K562 (cell line): ENCODE measurements around the gene IRF8. TPM values are rescaled to one million over a fixed set of nuclear protein-coding genes. Genes with fewer than 3 reads are reported as not detected.
A peak's percentile ranks its signal among the peaks of the same experiment; 100 is the strongest.

Source experiments
- ATAC-seq: fragments of 200-7000 bp; cut with Tn5 transposase; 3 replicates; pipeline ENCODE4 v1.9.1; 2020; ENCODE audit warnings: moderate library complexity
- BruUV-seq: library from RNA; stranded (reverse); fragments of 400-500 nt; replicated peaks from 2 replicates; lab custom pipeline; 2021; lab: Mats Ljungman, UMichigan
- CTCF ChIA-PET: fragments of 300-600 bp; formaldehyde crosslinking; extraction: SDS; loops from one replicate; lab custom pipeline; 2021; ENCODE audit warnings: low intra/inter-chr PET ratio; lab: Yijun Ruan, JAX
- POLR2A ChIA-PET: fragments of 300-600, 350-650 bp; sonication (Branson Sonifier 250); formaldehyde crosslinking; extraction: SDS; loops from one replicate; lab custom pipeline; 2021; ENCODE audit warnings: antibody characterized with exemption, inconsistent platforms; lab: Yijun Ruan, JAX
- DNase-seq, 4 experiments: peaks; one replicate each; pipeline versions ENCODE4 v3.0.0 to v3.0.0-alpha.2; 2011 to 2018; ENCODE audit warnings: low spot score in 3 of 4, mixed read lengths in 3 of 4; ENCODE audit errors: extremely low read depth in 1 of 4
- FAIRE-seq: peaks from 2 replicates; lab custom pipeline; 2011; peaks lifted over from hg19 to GRCh38; lab: Jason Lieb, UNC
- H2AFZ ChIP-seq: 2 replicates; pipeline ENCODE4 v1.6.0; 2011; ENCODE audit warnings: low read depth, low read length, control low read depth, inconsistent platforms
- H3K27ac ChIP-seq: fragments of 200-600 bp; 3 replicates; pipeline ENCODE4 v1.8.0; 2011; ENCODE audit warnings: low read depth, mild to moderate bottlenecking, control low read depth, inconsistent platforms, low read length, moderate library complexity, mixed read lengths; ENCODE audit errors: extremely low read depth
- H3K27me3 ChIP-seq, 2 experiments: fragments of 300-600 bp in 1 of 2; 2 replicates in 1 of 2; 3 replicates in 1 of 2; pipeline versions ENCODE4 v1.6.0 to v1.8.0; 2011; ENCODE audit warnings: inconsistent platforms in 2 of 2, low read length in 2 of 2, mild to moderate bottlenecking in 1 of 2, mixed read lengths in 1 of 2, moderate library complexity in 1 of 2; ENCODE audit not compliant: control insufficient read depth in 2 of 2, insufficient read depth in 2 of 2
- H3K36me3 ChIP-seq: fragments of 300-600 bp; 3 replicates; pipeline ENCODE4 v1.8.0; 2011; ENCODE audit warnings: mild to moderate bottlenecking, low read length, inconsistent platforms; ENCODE audit not compliant: control insufficient read depth, insufficient read depth
- H3K4me1 ChIP-seq, 2 experiments: fragments of 200-600 bp in 1 of 2; replicated peaks in 1 of 2; 2 replicates in 1 of 2; 3 replicates in 1 of 2; pipeline versions ENCODE4 v1.5.1 to v1.8.0; 2011; ENCODE audit warnings: inconsistent platforms in 2 of 2, low read length in 2 of 2, mild to moderate bottlenecking in 1 of 2, mixed read lengths in 1 of 2, moderate library complexity in 1 of 2; ENCODE audit not compliant: control insufficient read depth in 2 of 2, insufficient read depth in 2 of 2
- H3K4me2 ChIP-seq: 2 replicates; pipeline ENCODE4 v1.6.1; 2011; ENCODE audit warnings: low read length, control low read depth, inconsistent platforms, mixed read lengths; ENCODE audit not compliant: insufficient read depth
- H3K4me3 ChIP-seq: fragments of 200-600 bp; sonication (generic), shearing (Covaris generic); 2 replicates; pipeline ENCODE4 v1.5.1; 2016; ENCODE audit warnings: control low read depth, inconsistent platforms
- H3K79me2 ChIP-seq: fragments of 200-600 bp; 3 replicates; pipeline ENCODE4 v1.8.0; 2011; ENCODE audit warnings: low read length, inconsistent platforms; ENCODE audit not compliant: control insufficient read depth, insufficient read depth
- H3K9ac ChIP-seq, 2 experiments: 2 replicates each; pipeline versions ENCODE4 v1.6.0 to v1.6.1; 2011; ENCODE audit warnings: low read depth in 2 of 2, low read length in 2 of 2, control low read depth in 1 of 2, inconsistent platforms in 1 of 2, mild to moderate bottlenecking in 1 of 2, mixed read lengths in 1 of 2; ENCODE audit not compliant: insufficient read depth in 1 of 2
- H3K9me1 ChIP-seq: one replicate; pipeline ENCODE4 v1.6.0; 2011; ENCODE audit warnings: inconsistent platforms, mild to moderate bottlenecking, low read length, moderate library complexity; ENCODE audit not compliant: control insufficient read depth, insufficient read depth
- H3K9me3 ChIP-seq: replicated peaks from 2 replicates; pipeline ENCODE4 v1.5.1; 2011; ENCODE audit warnings: low read depth, low read length, inconsistent platforms; ENCODE audit not compliant: control insufficient read depth, insufficient read depth
- H4K20me1 ChIP-seq: replicated peaks from 2 replicates; pipeline ENCODE4 v1.6.1; 2011; ENCODE audit warnings: low read length, inconsistent platforms, mixed read lengths; ENCODE audit not compliant: control insufficient read depth, insufficient read depth
- L3MBTL2 ChIP-seq: fragments of 450-650 bp; IDR thresholded peaks from 2 replicates; pipeline ENCODE4 v1.6.1; 2016; ENCODE audit warnings: mild to moderate bottlenecking, moderate library complexity
- MAFF ChIP-seq: IDR thresholded peaks from 2 replicates; pipeline ENCODE4 v1.6.1; 2012; ENCODE audit warnings: low read length, improper control_type of control experiment
- MGA ChIP-seq: fragments of 450-650 bp; IDR thresholded peaks from 2 replicates; pipeline ENCODE4 v1.6.1; 2016; ENCODE audit warnings: mild to moderate bottlenecking, moderate library complexity
- ZNF316 ChIP-seq: fragments of 450-650 bp; IDR thresholded peaks from 2 replicates; pipeline ENCODE4 v1.6.1; 2016
- WGBS: fragments of 100-300 bp; shearing (Covaris generic); methylation state at CpG from one replicate; pipeline ENCODE4 v1.1.6; 2016; ENCODE audit warnings: low coverage, mixed read lengths; ENCODE audit not compliant: insufficient coverage; ENCODE audit errors: missing lambda C conversion rate; 5-methylcytosine and 5-hydroxymethylcytosine counted together
- in situ Hi-C: fragments of 300-500 bp; cut with MboI; formaldehyde crosslinking; loops from 4 replicates; pipeline ENCODE4 v1.15.0; 2018; ENCODE audit warnings: inconsistent platforms, mixed read lengths
- intact Hi-C: fragments of 100-400 bp; cut with micrococcal nuclease; formaldehyde crosslinking; loops from 2 replicates; pipeline ENCODE4 v1.14.2; 2022
- polyA plus RNA-seq, 8 experiments: library from polyadenylated mRNA; depleted of rRNA in 4 of 8; stranded (reverse) in 5 of 8; unstranded in 3 of 8; fragments of >200 nt; fragmentation: Nextera tagmentation in 2 of 8; fragmentation: Illumina TruSeq in 1 of 8; extraction: Ambion mirVana in 2 of 8; extraction: Trizol in 1 of 8; gene quantifications; 2 replicates each; pipeline versions ENCODE4 v1.2.1 to v1.2.3, GENCODE V29; 2011 to 2014; ENCODE audit warnings: inconsistent platforms in 1 of 8, missing spikeins in 1 of 8
- total RNA-seq, 7 experiments: library from RNA; depleted of rRNA in 6 of 7; stranded (reverse); fragments of >200 nt in 6 of 7; fragmentation: Illumina TruSeq in 2 of 7; extraction: Trizol in 2 of 7; gene quantifications; 2 replicates each; pipeline versions ENCODE4 v1.2.1 to v1.2.3, GENCODE V29; 2011 to 2021; ENCODE audit warnings: low replicate concordance in 1 of 7

IRF8 gene
- total and polyA plus RNA-seq, 9 of the 15 experiments (the other 6 are each of a cell fraction or from before 2014, with no cell fraction given) = 0.01 to 0.98 TPM; not detected in 7

- H3K27me3 ChIP-seq = peaks cover 52 to 91% of the 10 kb centered on the region in 2 experiments; a peak in 4 of 5 replicates
- no peaks in the 10 kb centered on the region for H3K9me1 ChIP-seq
- no peak overlapping the region for H3K9ac ChIP-seq
- peaks cover 6% of the 10 kb centered on the region for H4K20me1 ChIP-seq
- CTCF ChIA-PET = no interaction called here
- POLR2A ChIA-PET = no interaction called here
- H3K36me3 ChIP-seq = no peaks in the 10 kb centered on the region
- no peak overlapping the region for H3K4me2 ChIP-seq
- no peak overlapping the region for H3K27ac ChIP-seq
- H3K9me3 ChIP-seq = no peaks in the 10 kb centered on the region
- WGBS = under 1% methylated on average over 12 of the region's 12 CpGs
- no peak for DNase-seq
- H3K4me1 ChIP-seq = no peaks in the 10 kb centered on the region
- no peak for ATAC-seq
- in situ Hi-C loops = no loop called here
- H2AFZ ChIP-seq = no peak overlapping the region
- intact Hi-C loops = no loop called here
- BruUV-seq = no TSS peak
- FAIRE-seq = no peak
- H3K79me2 ChIP-seq = no peaks in the 10 kb centered on the region
- H3K4me3 ChIP-seq = no peak overlapping the region
- TF ChIP-seq L3MBTL2 (peak; percentile 34; the same call in 1 of the 2 replicates), MGA (peak; percentile 32; the same call in 1 of the 2 replicates), MAFF (peak; percentile 25; the same call in 1 of the 2 replicates), ZNF316 (peak; percentile 74)
These were observed 37.9 kb downstream of the IRF8 start for GRCh38 chr16:85936816-85937215.
